Mammary epithelial cell (primary cell): Measurements from ENCODE around the gene SLC28A1.

Source experiments
- EZH2 ChIP-seq: IDR thresholded peaks from 2 replicates; pipeline ENCODE4 v1.6.1; 2012; ENCODE audit warnings: low read length, inconsistent platforms, borderline replicate concordance
- TF ChIP-seq, protein P1 (sequence below), 2 donors: IDR thresholded peaks in 1 of 2; conservative IDR thresholded peaks in 1 of 2; 2 replicates each; pipeline ENCODE4 v1.5.1; 2011 to 2012; ENCODE audit warnings: inconsistent platforms in 2 of 2, low read length in 2 of 2, mild to moderate bottlenecking in 2 of 2, control low read depth in 1 of 2, low read depth in 1 of 2; ENCODE audit not compliant: insufficient read depth in 1 of 2; ENCODE audit errors: extremely low read depth in 1 of 2

GRCh38 chr15:84973492-84974460 lies 89.3 kb downstream of the SLC28A1 start:
- TF ChIP-seq, protein P1, sequence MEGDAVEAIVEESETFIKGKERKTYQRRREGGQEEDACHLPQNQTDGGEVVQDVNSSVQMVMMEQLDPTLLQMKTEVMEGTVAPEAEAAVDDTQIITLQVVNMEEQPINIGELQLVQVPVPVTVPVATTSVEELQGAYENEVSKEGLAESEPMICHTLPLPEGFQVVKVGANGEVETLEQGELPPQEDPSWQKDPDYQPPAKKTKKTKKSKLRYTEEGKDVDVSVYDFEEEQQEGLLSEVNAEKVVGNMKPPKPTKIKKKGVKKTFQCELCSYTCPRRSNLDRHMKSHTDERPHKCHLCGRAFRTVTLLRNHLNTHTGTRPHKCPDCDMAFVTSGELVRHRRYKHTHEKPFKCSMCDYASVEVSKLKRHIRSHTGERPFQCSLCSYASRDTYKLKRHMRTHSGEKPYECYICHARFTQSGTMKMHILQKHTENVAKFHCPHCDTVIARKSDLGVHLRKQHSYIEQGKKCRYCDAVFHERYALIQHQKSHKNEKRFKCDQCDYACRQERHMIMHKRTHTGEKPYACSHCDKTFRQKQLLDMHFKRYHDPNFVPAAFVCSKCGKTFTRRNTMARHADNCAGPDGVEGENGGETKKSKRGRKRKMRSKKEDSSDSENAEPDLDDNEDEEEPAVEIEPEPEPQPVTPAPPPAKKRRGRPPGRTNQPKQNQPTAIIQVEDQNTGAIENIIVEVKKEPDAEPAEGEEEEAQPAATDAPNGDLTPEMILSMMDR (conservative IDR thresholded peaks at IDR 0.05 in 1 of 2, IDR thresholded peaks at IDR 0.05 in 1 of 2; ENCODE audit: extremely low read depth in 1 of 2, insufficient read depth in 1 of 2, low read depth in 1 of 2, low read length in 2 of 2): no peak
- TF ChIP-seq EZH2: no peak
